Breast epithelium (tissue), 4 donors: ENCODE data around the gene TBC1D20. TPM values are rescaled to one million over a fixed set of nuclear protein-coding genes. Genes with fewer than 3 reads are reported as not detected.

Experiments used
- DNase-seq, 2 donors: peaks; one replicate each; pipeline ENCODE4 v3.0.0-alpha.2; 2019; ENCODE audit warnings: low spot score in 2 of 2
- H3K27ac ChIP-seq, 2 donors: fragments of 200-600 bp; sonication (generic) in 1 of 2; one replicate each; pipeline ENCODE4 v1.5.1; 2016 to 2019; ENCODE audit warnings: mild to moderate bottlenecking in 1 of 2
- H3K27me3 ChIP-seq, 2 donors: fragments of 200-600 bp; sonication (generic) in 1 of 2; one replicate each; pipeline versions ENCODE4 v1.5.1 to v1.6.0; 2017 to 2019; ENCODE audit warnings: control low read depth in 1 of 2, mild to moderate bottlenecking in 1 of 2
- H3K36me3 ChIP-seq: fragments of 200-600 bp; one replicate; pipeline ENCODE4 v1.5.1; 2019
- H3K4me1 ChIP-seq, 2 donors: fragments of 200-600 bp; sonication (generic); one replicate each; pipeline ENCODE4 v1.5.1; 2016 to 2019; ENCODE audit warnings: control low read depth in 1 of 2
- H3K4me3 ChIP-seq, 3 donors: fragments of 200-600 bp; sonication (generic); 1 replicate in 2 of 3; 2 replicates in 1 of 3; pipeline ENCODE4 v1.5.1; 2016 to 2019; ENCODE audit warnings: mild to moderate bottlenecking in 3 of 3, moderate library complexity in 2 of 3
- H3K9me3 ChIP-seq, 2 donors: fragments of 200-600 bp; sonication (generic) in 1 of 2; one replicate each; pipeline ENCODE4 v1.5.1; 2016 to 2019; ENCODE audit warnings: control low read depth in 1 of 2
- CTCF ChIP-seq, 3 donors: fragments of 450-650 bp; IDR thresholded peaks; one replicate each; pipeline ENCODE4 v1.5.1; 2016 to 2017; ENCODE audit warnings: antibody characterized with exemption in 3 of 3, mild to moderate bottlenecking in 3 of 3, moderate library complexity in 3 of 3
- POLR2A ChIP-seq: fragments of 450-650 bp; IDR thresholded peaks from one replicate; pipeline ENCODE4 v1.6.1; 2016; ENCODE audit warnings: antibody characterized with exemption, mild to moderate bottlenecking, moderate library complexity
- POLR2AphosphoS5 ChIP-seq, 3 donors: sonication (generic); formaldehyde crosslinking; IDR thresholded peaks; one replicate each; pipeline ENCODE4 v1.6.1; 2017; ENCODE audit warnings: antibody characterized with exemption in 3 of 3
- intact Hi-C: fragments of 100-400 bp; cut with DNase I; formaldehyde crosslinking; loops from one replicate; pipeline ENCODE4 v1.15.1; 2023; ENCODE audit warnings: low total_unique reads
- total RNA-seq, 3 donors: library from RNA; depleted of rRNA; stranded (reverse); fragments of >200 nt; gene quantifications; one replicate each; pipeline ENCODE4 v1.1.0, GENCODE V29; 2016

The TBC1D20 gene
- total RNA-seq, 3 donors from 2014 or later = 37.7 to 56.6 (median 42.3) TPM

DNA sequence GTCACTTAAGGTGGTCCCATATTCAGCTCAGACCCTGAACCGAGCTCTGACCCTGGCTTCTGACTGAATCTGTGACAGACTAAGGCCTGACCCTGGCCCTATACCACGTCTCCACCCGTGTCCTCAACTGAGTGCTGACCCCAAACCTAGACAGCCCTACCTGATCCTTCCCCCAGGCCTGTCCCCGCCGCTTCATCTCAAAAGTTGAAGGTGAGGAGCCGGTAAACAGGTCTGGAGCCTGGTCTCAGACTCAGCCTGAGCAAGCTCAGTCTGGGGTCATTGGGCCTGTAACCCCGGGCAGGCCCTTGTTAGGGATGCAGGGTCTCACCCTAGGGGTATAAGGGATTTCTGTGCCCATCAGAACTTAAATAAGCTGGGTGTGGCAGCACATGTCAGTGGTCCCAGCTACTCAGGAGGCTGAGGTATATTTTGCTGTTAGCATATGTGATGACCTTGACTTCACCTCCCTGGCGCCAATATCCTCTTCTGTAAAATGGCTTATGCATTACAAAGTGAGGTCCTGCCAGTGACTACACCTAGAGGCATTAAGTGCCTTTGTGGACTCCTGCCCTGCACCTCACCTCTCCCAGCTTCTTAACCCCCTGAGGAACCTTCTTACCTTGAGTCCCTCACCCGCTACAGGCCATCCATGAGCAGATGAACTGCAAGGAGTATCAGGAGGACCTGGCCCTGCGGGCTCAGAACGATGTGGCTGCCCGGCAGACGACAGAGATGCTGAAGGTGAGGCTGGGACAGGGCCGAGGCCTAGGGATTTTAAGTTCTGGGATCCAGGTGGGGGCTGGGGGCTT lies 34.3 kb downstream of the TBC1D20 start:
- Histone ChIP-seq H3K36me3 (no peaks in the 10 kb centered on the region), H3K9me3 (no peaks in the 10 kb centered on the region), H3K4me3 (no peak overlapping the region), H3K27ac (no peak overlapping the region), H3K27me3 (no peaks in the 10 kb centered on the region), H3K4me1 (no peaks in the 10 kb centered on the region)
- DNase-seq = no peak
- intact Hi-C loops = loop anchor here (1.0 kb wide), 1 partner anchor 44 kb away; no protein-coding TSS in a partner anchor
- TF ChIP-seq CTCF (IDR thresholded peaks at IDR 0.05) (no peak), POLR2AphosphoS5 (IDR thresholded peaks at IDR 0.05) (no peak), POLR2A (no peak)

- TF ChIP-seq CTCF (IDR thresholded peaks at IDR 0.05) = no peak
- TF ChIP-seq POLR2A = no peak
- no peak for TF ChIP-seq POLR2AphosphoS5 (IDR thresholded peaks at IDR 0.05)
- intact Hi-C loops = no loop called here
- no peak overlapping the region for H3K4me3 ChIP-seq
- no peaks in the 10 kb centered on the region for H3K27me3 ChIP-seq
- H3K4me1 ChIP-seq = no peaks in the 10 kb centered on the region
- DNase-seq = no peak
- H3K36me3 ChIP-seq = no peaks in the 10 kb centered on the region
- no peak overlapping the region for H3K27ac ChIP-seq
- no peaks in the 10 kb centered on the region for H3K9me3 ChIP-seq
Measured at GRCh38 chr20:427401-427800, 34.9 kb downstream of the TBC1D20 start.

- no peak overlapping the region for H3K4me3 ChIP-seq
- no peaks in the 10 kb centered on the region for H3K4me1 ChIP-seq
- TF ChIP-seq POLR2AphosphoS5 (IDR thresholded peaks at IDR 0.05) = no peak
- TF ChIP-seq POLR2A = no peak
- TF ChIP-seq CTCF (IDR thresholded peaks at IDR 0.05) = no peak
- no peaks in the 10 kb centered on the region for H3K9me3 ChIP-seq
- H3K36me3 ChIP-seq = no peaks in the 10 kb centered on the region
- H3K27ac ChIP-seq = no peak overlapping the region
- no peak for DNase-seq
- no peaks in the 10 kb centered on the region for H3K27me3 ChIP-seq
- intact Hi-C loops = no loop called here
Measured at GRCh38 chr20:426566-426965, 35.8 kb downstream of the TBC1D20 start.

GRCh38 chr20:421685-422250 lies 40.6 kb downstream of the TBC1D20 start:
- TF ChIP-seq CTCF (IDR thresholded peaks at IDR 0.05) (no peak), POLR2AphosphoS5 (IDR thresholded peaks at IDR 0.05) (no peak), POLR2A (no peak)
- Histone ChIP-seq H3K4me3 (no peak overlapping the region), H3K27me3 (no peaks in the 10 kb centered on the region), H3K4me1 (no peaks in the 10 kb centered on the region), H3K9me3 (no peaks in the 10 kb centered on the region), H3K36me3 (no peaks in the 10 kb centered on the region), H3K27ac (no peak overlapping the region)
- intact Hi-C loops = no loop called here
- DNase-seq = no peak
